SU-DHL-6 (cell line): ENCODE data around the gene RCE1.

ENCODE experiments used
- H2AFZ ChIP-seq: fragments of 200-600 bp; sonication (generic); 2 replicates; pipeline ENCODE4 v1.6.1; 2014; ENCODE audit warnings: low read depth, mild to moderate bottlenecking, moderate library complexity, mixed read lengths, antibody characterized with exemption, low read length; ENCODE audit not compliant: severe bottlenecking
- H3F3A ChIP-seq: fragments of 200-600 bp; shearing (Covaris generic); 2 replicates; pipeline ENCODE4 v1.6.0; 2016; ENCODE audit warnings: antibody characterized with exemption, mild to moderate bottlenecking; ENCODE audit not compliant: insufficient read depth
- H3K27ac ChIP-seq: fragments of 200-600 bp; sonication (generic); 2 replicates; pipeline ENCODE4 v1.5.1; 2016; ENCODE audit warnings: low read depth, mild to moderate bottlenecking, low read length, moderate library complexity, mixed read lengths
- H3K27me3 ChIP-seq: fragments of 200-600 bp; sonication (generic), shearing (Covaris generic); 2 replicates; pipeline ENCODE4 v1.6.0; 2014; ENCODE audit warnings: mild to moderate bottlenecking, low read length
- H3K36me3 ChIP-seq: fragments of 200-600 bp; sonication (generic); 2 replicates; pipeline ENCODE4 v1.6.1; 2014; ENCODE audit warnings: mild to moderate bottlenecking, low read length, mixed read lengths
- H3K4me2 ChIP-seq: fragments of 300-600, 200-600 bp; shearing (Covaris generic), sonication (generic); 2 replicates; pipeline ENCODE4 v1.6.0; 2014; ENCODE audit warnings: low read length, low read depth, mild to moderate bottlenecking; ENCODE audit not compliant: poor library complexity, severe bottlenecking
- H3K4me3 ChIP-seq: fragments of 200-600 bp; sonication (generic); 2 replicates; pipeline ENCODE4 v1.5.1; 2014; ENCODE audit warnings: antibody characterized with exemption, low read length, mild to moderate bottlenecking, mixed read lengths; ENCODE audit not compliant: insufficient read depth, poor library complexity, severe bottlenecking
- H3K79me2 ChIP-seq: fragments of 200-600 bp; sonication (generic); 2 replicates; pipeline ENCODE4 v1.6.1; 2014; ENCODE audit warnings: mild to moderate bottlenecking, low read length, moderate library complexity; ENCODE audit not compliant: insufficient read depth
- H3K9ac ChIP-seq: fragments of 200-600 bp; sonication (generic); 2 replicates; pipeline ENCODE4 v1.7.0; 2014; ENCODE audit warnings: mild to moderate bottlenecking, low read length
- H3K9me2 ChIP-seq: fragments of 200-600 bp; sonication (generic); replicated peaks from 2 replicates; pipeline ENCODE4 v1.6.1; 2014; ENCODE audit warnings: low read length; ENCODE audit not compliant: insufficient read depth
- H3K9me3 ChIP-seq: fragments of 200-600 bp; sonication (generic); 2 replicates; pipeline ENCODE4 v1.6.1; 2014; ENCODE audit warnings: low read length, mixed read lengths; ENCODE audit not compliant: insufficient read depth
- H4K20me1 ChIP-seq: fragments of 200-600 bp; sonication (generic); 2 replicates; pipeline ENCODE4 v1.6.1; 2014; ENCODE audit warnings: low read depth, mild to moderate bottlenecking, antibody characterized with exemption, low read length, moderate library complexity, mixed read lengths
- EZH2phosphoT487 ChIP-seq: fragments of 200-600 bp; sonication (generic), shearing (Covaris generic); conservative IDR thresholded peaks from 2 replicates; pipeline ENCODE4 v1.6.1; 2018; ENCODE audit warnings: mild to moderate bottlenecking, antibody characterized with exemption, low read length, moderate library complexity, mixed read lengths
- TF ChIP-seq, protein P1 (sequence below): fragments of 200-600 bp; sonication (generic); IDR thresholded peaks from one replicate; pipeline ENCODE4 v1.5.1; 2017; ENCODE audit warnings: antibody characterized with exemption, mild to moderate bottlenecking, low read length, moderate library complexity; ENCODE audit not compliant: insufficient read depth, poor library complexity, severe bottlenecking

The RCE1 gene

DNA sequence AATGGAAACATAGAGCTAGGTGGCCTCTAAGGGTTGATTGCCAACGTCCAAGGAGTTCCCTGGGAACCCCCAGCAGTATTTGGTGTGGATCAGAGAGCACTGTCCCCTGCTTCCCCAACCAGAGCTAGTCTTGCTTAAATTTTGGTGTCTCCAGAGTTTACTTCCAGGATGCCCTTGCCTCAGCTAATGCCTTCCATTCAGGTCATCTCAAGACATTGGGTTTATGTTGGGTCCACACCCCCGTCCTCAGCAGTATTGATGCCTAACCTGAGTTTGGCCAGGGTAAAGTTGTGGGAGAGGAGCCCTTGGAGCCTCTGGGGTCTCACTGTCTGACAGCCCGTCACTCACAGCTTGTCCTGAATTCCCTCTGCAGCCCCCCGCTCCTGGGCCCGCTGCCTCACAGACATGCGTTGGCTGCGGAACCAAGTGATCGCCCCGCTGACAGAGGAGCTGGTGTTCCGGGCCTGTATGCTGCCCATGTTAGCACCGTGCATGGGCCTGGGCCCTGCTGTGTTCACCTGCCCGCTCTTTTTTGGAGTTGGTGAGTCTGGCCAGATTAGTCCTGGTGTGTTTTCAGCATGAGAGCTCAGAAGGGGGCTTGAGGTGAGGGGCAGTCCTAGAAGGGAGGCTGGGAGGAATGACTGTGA, 1.4 kb downstream of the RCE1 start:
- H3K9me2 ChIP-seq = no peaks in the 10 kb centered on the region
- no peaks in the 10 kb centered on the region for H3K9me3 ChIP-seq
- peaks cover 40% of the 10 kb centered on the region for H3K79me2 ChIP-seq
- peak overlapping the region; percentile 94 for H3K4me2 ChIP-seq
- TF ChIP-seq EZH2phosphoT487 = no peak
- TF ChIP-seq, protein P1, sequence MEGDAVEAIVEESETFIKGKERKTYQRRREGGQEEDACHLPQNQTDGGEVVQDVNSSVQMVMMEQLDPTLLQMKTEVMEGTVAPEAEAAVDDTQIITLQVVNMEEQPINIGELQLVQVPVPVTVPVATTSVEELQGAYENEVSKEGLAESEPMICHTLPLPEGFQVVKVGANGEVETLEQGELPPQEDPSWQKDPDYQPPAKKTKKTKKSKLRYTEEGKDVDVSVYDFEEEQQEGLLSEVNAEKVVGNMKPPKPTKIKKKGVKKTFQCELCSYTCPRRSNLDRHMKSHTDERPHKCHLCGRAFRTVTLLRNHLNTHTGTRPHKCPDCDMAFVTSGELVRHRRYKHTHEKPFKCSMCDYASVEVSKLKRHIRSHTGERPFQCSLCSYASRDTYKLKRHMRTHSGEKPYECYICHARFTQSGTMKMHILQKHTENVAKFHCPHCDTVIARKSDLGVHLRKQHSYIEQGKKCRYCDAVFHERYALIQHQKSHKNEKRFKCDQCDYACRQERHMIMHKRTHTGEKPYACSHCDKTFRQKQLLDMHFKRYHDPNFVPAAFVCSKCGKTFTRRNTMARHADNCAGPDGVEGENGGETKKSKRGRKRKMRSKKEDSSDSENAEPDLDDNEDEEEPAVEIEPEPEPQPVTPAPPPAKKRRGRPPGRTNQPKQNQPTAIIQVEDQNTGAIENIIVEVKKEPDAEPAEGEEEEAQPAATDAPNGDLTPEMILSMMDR = no peak
- H3K4me3 ChIP-seq = peak overlapping the region; percentile 89
- no peaks in the 10 kb centered on the region for H3K27me3 ChIP-seq
- H4K20me1 ChIP-seq = no peaks in the 10 kb centered on the region
- no peak overlapping the region for H3K27ac ChIP-seq
- H3K36me3 ChIP-seq = no peaks in the 10 kb centered on the region
- no peak overlapping the region for H2AFZ ChIP-seq
- H3F3A ChIP-seq = 0 out of 2 replicates have a peak, but pooled peaks cover 5% of the 10 kb centered on the region
- peak overlapping the region; percentile 99 for H3K9ac ChIP-seq

- H3K36me3 ChIP-seq = no peaks in the 10 kb centered on the region
- no peaks in the 10 kb centered on the region for H3K9me2 ChIP-seq
- no peaks in the 10 kb centered on the region for H4K20me1 ChIP-seq
- TF ChIP-seq, protein P1 = no peak
- TF ChIP-seq EZH2phosphoT487 = no peak
- H3K79me2 ChIP-seq = peaks cover 37% of the 10 kb centered on the region
- no peak overlapping the region for H3K4me2 ChIP-seq
- no peaks in the 10 kb centered on the region for H3K27me3 ChIP-seq
- no peak overlapping the region for H3K9ac ChIP-seq
- H3K27ac ChIP-seq = no peak overlapping the region
- H3K9me3 ChIP-seq = no peaks in the 10 kb centered on the region
- no peak overlapping the region for H2AFZ ChIP-seq
- H3K4me3 ChIP-seq = no peak overlapping the region
- H3F3A ChIP-seq = 0 out of 2 replicates have a peak, but pooled peaks cover 5% of the 10 kb centered on the region
Measured at GRCh38 chr11:66845143-66845875, 2.1 kb downstream of the RCE1 start.

- H3K9ac ChIP-seq = no peak overlapping the region
- peaks cover 34% of the 10 kb centered on the region for H3K79me2 ChIP-seq
- no peak for TF ChIP-seq EZH2phosphoT487
- TF ChIP-seq, protein P1 = no peak
Measured at GRCh38 chr11:66845876-66846212, 2.6 kb downstream of the RCE1 start.

More at GRCh38 chr11:66845876-66846212, 2.6 kb downstream of the RCE1 start:
- Histone ChIP-seq H3K9me3 (no peaks in the 10 kb centered on the region), H3K9me2 (no peaks in the 10 kb centered on the region), H2AFZ (no peak overlapping the region), H3K36me3 (no peaks in the 10 kb centered on the region), H3K4me3 (no peak overlapping the region), H3F3A (no peaks in the 10 kb centered on the region), H4K20me1 (no peaks in the 10 kb centered on the region), H3K4me2 (no peak overlapping the region), H3K27ac (no peak overlapping the region), H3K27me3 (no peaks in the 10 kb centered on the region)
